ENCODE data around the gene KPNA5. TPM values are rescaled to one million over a fixed set of nuclear protein-coding genes. Genes with fewer than 3 reads are reported as not detected.

Gene KPNA5
- polyA plus RNA-seq (2013, experiment 1 of 2), result 6.1 TPM
- 5.7 TPM for polyA plus RNA-seq (2013, experiment 2 of 2)

- H3K4me3 ChIP-seq (ENCODE audit: low read length), result peak within 1 kb of the TSS; percentile 84
- peak within 1 kb of the TSS; percentile 91 for H3K9ac ChIP-seq (ENCODE audit: low read length)
- H3K79me2 ChIP-seq (ENCODE audit: control insufficient read depth, insufficient read depth, low read length), result peaks cover 12% of the 10 kb centered on the region
- H3K36me3 ChIP-seq (ENCODE audit: control insufficient read depth, insufficient read depth, low read length), result no peaks in the 10 kb centered on the region
- H3K27me3 ChIP-seq (ENCODE audit: insufficient read depth, low read length, poor library complexity), result no peaks in the 10 kb centered on the region
- H2BK15ac ChIP-seq (replicated peaks; ENCODE audit: low read depth), result no peak within 1 kb of the TSS
- peak within 1 kb of the TSS; percentile 13 for H3K18ac ChIP-seq (ENCODE audit: low read length)
- H2BK120ac ChIP-seq (ENCODE audit: low read depth, low read length), result no peak within 1 kb of the TSS
- H4K8ac ChIP-seq (ENCODE audit: low read depth, low read length), result no peak within 1 kb of the TSS
- peak within 1 kb of the TSS; percentile 45 for H3K23ac ChIP-seq (ENCODE audit: low read length)
- H2BK5ac ChIP-seq (ENCODE audit: low read length), result peak within 1 kb of the TSS; percentile 39
- no peak within 1 kb of the TSS for H4K5ac ChIP-seq (ENCODE audit: low read length)
- H3K79me1 ChIP-seq (ENCODE audit: low read length), result peaks cover 7% of the 10 kb centered on the region
- DNase-seq, result peak; percentile 97
- WGBS (ENCODE audit: extremely low coverage, insufficient coverage, low lambda C conversion rate), result no CpG with 5 or more reads among the region's 69 CpGs
- peak within 1 kb of the TSS; percentile 97 for H3K4me2 ChIP-seq (ENCODE audit: low read length)
- H2AK5ac ChIP-seq (ENCODE audit: low read length), result no peak within 1 kb of the TSS
- H3K4me1 ChIP-seq (ENCODE audit: control insufficient read depth, low read depth, low read length), result no peaks in the 10 kb centered on the region
- peak within 1 kb of the TSS; percentile 98 for H3K56ac ChIP-seq (ENCODE audit: low read length)
- no peak within 1 kb of the TSS for H3K4ac ChIP-seq (ENCODE audit: low read depth, low read length)
- H3K27ac ChIP-seq (ENCODE audit: low read depth, low read length), result peak within 1 kb of the TSS; percentile 94
These were observed at the start of gene KPNA5 for GRCh38 chr6:116680880-116681672. Gene KPNA5 (plus strand): TSS chr6:116681211. CDS start chr6:116681335, 124 bp downstream.

DNA sequence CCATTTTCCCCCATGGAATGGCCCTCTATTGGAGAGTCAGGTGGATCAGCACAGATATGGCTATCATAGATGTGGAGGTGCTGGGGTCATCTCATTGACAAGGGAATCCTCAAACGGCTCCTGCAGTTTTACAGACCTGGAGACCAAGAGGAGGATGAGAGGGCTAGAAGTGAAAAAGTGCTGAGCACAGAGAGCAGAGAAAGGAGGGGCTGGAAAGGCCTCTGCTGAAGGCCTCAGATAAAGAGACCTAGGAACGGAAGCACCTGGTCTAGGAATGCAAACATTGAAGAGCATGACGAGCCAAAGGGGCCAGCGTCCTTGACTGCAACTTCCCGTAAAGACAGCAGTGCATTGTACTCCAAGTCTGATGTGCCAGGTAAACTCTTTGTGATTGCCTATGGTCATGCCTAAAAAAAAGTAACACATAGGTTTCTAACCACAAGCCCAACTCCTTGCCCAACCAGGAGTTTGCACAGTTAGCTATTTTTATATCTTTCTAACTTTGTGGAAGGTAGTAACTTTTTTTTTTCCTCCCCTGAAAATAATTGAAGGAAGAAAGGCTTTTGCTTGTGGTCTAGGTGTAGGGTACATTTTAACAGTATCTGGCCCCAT lies 49.5 kb upstream of the KPNA5 start:
- H3K4ac ChIP-seq (ENCODE audit: low read depth, low read length), result no peak overlapping the region
- no peak overlapping the region for H2AK5ac ChIP-seq (ENCODE audit: low read length)
- no peak overlapping the region for H3K56ac ChIP-seq (ENCODE audit: low read length)
- H2BK15ac ChIP-seq (replicated peaks; ENCODE audit: low read depth), result no peak overlapping the region
- H3K79me2 ChIP-seq (ENCODE audit: control insufficient read depth, insufficient read depth, low read length), result no peaks in the 10 kb centered on the region
- no CpG with 5 or more reads among the region's 5 CpGs for WGBS (ENCODE audit: extremely low coverage, insufficient coverage, low lambda C conversion rate)
- no peak overlapping the region for H2BK120ac ChIP-seq (ENCODE audit: low read depth, low read length)
- no peak overlapping the region for H3K18ac ChIP-seq (ENCODE audit: low read length)
- no peaks in the 10 kb centered on the region for H3K36me3 ChIP-seq (ENCODE audit: control insufficient read depth, insufficient read depth, low read length)
- no peaks in the 10 kb centered on the region for H3K27me3 ChIP-seq (ENCODE audit: insufficient read depth, low read length, poor library complexity)
- H3K27ac ChIP-seq (ENCODE audit: low read depth, low read length), result no peak overlapping the region
- no peak overlapping the region for H3K4me2 ChIP-seq (ENCODE audit: low read length)
- peak; percentile 4 for DNase-seq
- no peak overlapping the region for H3K4me3 ChIP-seq (ENCODE audit: low read length)
- H3K9ac ChIP-seq (ENCODE audit: low read length), result no peak overlapping the region
- H4K8ac ChIP-seq (ENCODE audit: low read depth, low read length), result no peak overlapping the region
- no peaks in the 10 kb centered on the region for H3K79me1 ChIP-seq (ENCODE audit: low read length)
- no peak overlapping the region for H3K23ac ChIP-seq (ENCODE audit: low read length)
- H4K5ac ChIP-seq (ENCODE audit: low read length), result no peak overlapping the region
- H3K4me1 ChIP-seq (ENCODE audit: control insufficient read depth, low read depth, low read length), result no peaks in the 10 kb centered on the region
- no peak overlapping the region for H2BK5ac ChIP-seq (ENCODE audit: low read length)

- WGBS (ENCODE audit: extremely low coverage, insufficient coverage, low lambda C conversion rate), result no CpG with 5 or more reads among the region's 2 CpGs
- H4K5ac ChIP-seq (ENCODE audit: low read length), result no peak overlapping the region
These were observed 47.3 kb upstream of the KPNA5 start for GRCh38 chr6:116633685-116634084.

DNA sequence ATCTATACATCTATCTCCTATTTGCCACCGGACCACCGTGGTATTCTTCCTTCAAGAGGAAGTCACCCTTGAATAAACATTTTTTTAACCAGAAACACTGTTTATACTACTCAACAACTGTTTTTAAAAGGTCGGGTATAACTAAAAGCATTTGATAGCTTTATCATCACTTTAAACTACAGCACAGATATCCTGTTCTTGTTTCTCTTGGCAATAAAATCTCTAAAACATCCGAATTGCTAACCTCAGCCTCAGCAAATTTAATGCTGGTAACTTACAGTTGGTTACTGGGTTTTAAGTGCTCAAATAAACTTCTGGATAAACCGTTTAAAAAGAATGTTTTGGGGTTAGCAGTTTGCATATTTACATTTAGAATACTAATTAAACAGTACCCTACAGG lies 32.9 kb upstream of the KPNA5 start:
- DNase-seq, result no peak
- Histone ChIP-seq H3K27me3 (ENCODE audit: insufficient read depth, low read length, poor library complexity) (no peaks in the 10 kb centered on the region), H2BK15ac (replicated peaks; ENCODE audit: low read depth) (no peak overlapping the region), H3K56ac (ENCODE audit: low read length) (no peak overlapping the region), H3K4me3 (ENCODE audit: low read length) (no peak overlapping the region), H2BK5ac (ENCODE audit: low read length) (no peak overlapping the region), H3K9ac (ENCODE audit: low read length) (no peak overlapping the region), H2AK5ac (ENCODE audit: low read length) (no peak overlapping the region), H3K4me1 (ENCODE audit: control insufficient read depth, low read depth, low read length) (no peaks in the 10 kb centered on the region), H3K4me2 (ENCODE audit: low read length) (no peak overlapping the region), H3K36me3 (ENCODE audit: control insufficient read depth, insufficient read depth, low read length) (no peaks in the 10 kb centered on the region), H4K5ac (ENCODE audit: low read length) (no peak overlapping the region), H3K23ac (ENCODE audit: low read length) (no peak overlapping the region), H4K8ac (ENCODE audit: low read depth, low read length) (no peak overlapping the region), H3K4ac (ENCODE audit: low read depth, low read length) (no peak overlapping the region), H2BK120ac (ENCODE audit: low read depth, low read length) (no peak overlapping the region), H3K27ac (ENCODE audit: low read depth, low read length) (no peak overlapping the region), H3K79me1 (ENCODE audit: low read length) (no peaks in the 10 kb centered on the region), H3K79me2 (ENCODE audit: control insufficient read depth, insufficient read depth, low read length) (no peaks in the 10 kb centered on the region), H3K18ac (ENCODE audit: low read length) (no peak overlapping the region)
- WGBS (ENCODE audit: extremely low coverage, insufficient coverage, low lambda C conversion rate), result no CpG with 5 or more reads among the region's 5 CpGs

More at GRCh38 chr6:116633685-116634084, 47.3 kb upstream of the KPNA5 start:
- no peak overlapping the region for H2BK5ac ChIP-seq (ENCODE audit: low read length)
- H3K23ac ChIP-seq (ENCODE audit: low read length), result no peak overlapping the region
- no peak overlapping the region for H2AK5ac ChIP-seq (ENCODE audit: low read length)
- DNase-seq, result peak; percentile 63
- no peak overlapping the region for H3K27ac ChIP-seq (ENCODE audit: low read depth, low read length)
- no peaks in the 10 kb centered on the region for H3K36me3 ChIP-seq (ENCODE audit: control insufficient read depth, insufficient read depth, low read length)
- no peak overlapping the region for H3K4me2 ChIP-seq (ENCODE audit: low read length)
- no peaks in the 10 kb centered on the region for H3K79me1 ChIP-seq (ENCODE audit: low read length)
- H3K4me1 ChIP-seq (ENCODE audit: control insufficient read depth, low read depth, low read length), result no peaks in the 10 kb centered on the region
- no peaks in the 10 kb centered on the region for H3K79me2 ChIP-seq (ENCODE audit: control insufficient read depth, insufficient read depth, low read length)
- no peak overlapping the region for H2BK15ac ChIP-seq (replicated peaks; ENCODE audit: low read depth)
- no peak overlapping the region for H3K4ac ChIP-seq (ENCODE audit: low read depth, low read length)
- H4K8ac ChIP-seq (ENCODE audit: low read depth, low read length), result no peak overlapping the region
- H3K4me3 ChIP-seq (ENCODE audit: low read length), result no peak overlapping the region
- H3K9ac ChIP-seq (ENCODE audit: low read length), result no peak overlapping the region
- no peak overlapping the region for H3K18ac ChIP-seq (ENCODE audit: low read length)
- no peak overlapping the region for H3K56ac ChIP-seq (ENCODE audit: low read length)
- H3K27me3 ChIP-seq (ENCODE audit: insufficient read depth, low read length, poor library complexity), result no peaks in the 10 kb centered on the region
- no peak overlapping the region for H2BK120ac ChIP-seq (ENCODE audit: low read depth, low read length)

GRCh38 chr6:116649129-116649528 lies 31.9 kb upstream of the KPNA5 start:
- H3K4ac ChIP-seq (ENCODE audit: low read depth, low read length), result no peak overlapping the region
- H2AK5ac ChIP-seq (ENCODE audit: low read length), result no peak overlapping the region
- no peak overlapping the region for H2BK15ac ChIP-seq (replicated peaks; ENCODE audit: low read depth)
- 100% methylated on average over 2 of the region's 3 CpGs for WGBS (ENCODE audit: extremely low coverage, insufficient coverage, low lambda C conversion rate)
- H3K79me1 ChIP-seq (ENCODE audit: low read length), result no peaks in the 10 kb centered on the region
- H3K27me3 ChIP-seq (ENCODE audit: insufficient read depth, low read length, poor library complexity), result no peaks in the 10 kb centered on the region
- H3K27ac ChIP-seq (ENCODE audit: low read depth, low read length), result no peak overlapping the region
- no peaks in the 10 kb centered on the region for H3K4me1 ChIP-seq (ENCODE audit: control insufficient read depth, low read depth, low read length)
- no peak overlapping the region for H3K4me2 ChIP-seq (ENCODE audit: low read length)
- H3K79me2 ChIP-seq (ENCODE audit: control insufficient read depth, insufficient read depth, low read length), result no peaks in the 10 kb centered on the region
- H3K9ac ChIP-seq (ENCODE audit: low read length), result no peak overlapping the region
- DNase-seq, result no peak
- no peak overlapping the region for H4K5ac ChIP-seq (ENCODE audit: low read length)
- H2BK5ac ChIP-seq (ENCODE audit: low read length), result no peak overlapping the region
- no peak overlapping the region for H3K23ac ChIP-seq (ENCODE audit: low read length)
- H4K8ac ChIP-seq (ENCODE audit: low read depth, low read length), result no peak overlapping the region
- no peaks in the 10 kb centered on the region for H3K36me3 ChIP-seq (ENCODE audit: control insufficient read depth, insufficient read depth, low read length)
- no peak overlapping the region for H2BK120ac ChIP-seq (ENCODE audit: low read depth, low read length)
- no peak overlapping the region for H3K18ac ChIP-seq (ENCODE audit: low read length)
- H3K4me3 ChIP-seq (ENCODE audit: low read length), result no peak overlapping the region
- no peak overlapping the region for H3K56ac ChIP-seq (ENCODE audit: low read length)

All from mesendoderm (in vitro differentiated cells).